ENCODE data around the gene PLA2G4A.

DNA sequence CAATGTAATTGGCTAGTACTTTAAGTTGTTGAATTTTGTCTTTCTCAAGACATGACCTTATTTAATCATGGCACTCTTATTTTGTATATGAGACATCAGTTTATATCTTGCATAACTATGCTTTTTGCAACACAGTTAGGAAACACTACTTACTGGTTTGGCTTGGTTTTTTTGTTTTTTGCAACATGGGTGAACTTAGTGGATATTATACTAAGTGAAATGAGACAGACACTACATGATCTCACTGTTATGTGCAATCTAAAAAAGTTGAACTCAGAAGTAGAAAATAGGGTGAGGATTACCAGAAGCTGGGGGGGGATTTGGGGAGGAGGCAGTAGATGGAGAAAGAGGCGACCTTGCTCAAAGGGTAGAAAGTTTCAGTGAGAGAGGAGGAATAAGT is 132.1 kb downstream of the PLA2G4A start:
- TF ChIP-seq POLR2AphosphoS5 (IDR thresholded peaks at IDR 0.05; ENCODE audit: low read depth, low read length) = no peak
- no peak for TF ChIP-seq POLR2A (IDR thresholded peaks at IDR 0.05; ENCODE audit: low read depth, low read length)
- TF ChIP-seq TAF1 (IDR thresholded peaks at IDR 0.05; ENCODE audit: borderline replicate concordance, low read depth, low read length) = no peak
